Neural cell (in vitro differentiated cells): Measurements from ENCODE around the gene HSPA1A. TPM values are rescaled to one million over a fixed set of nuclear protein-coding genes. Genes with fewer than 3 reads are reported as not detected.

Experiments
- H2AFZ ChIP-seq: fragments of 200-600, 300-800 bp; sonication (generic), shearing (Covaris generic); 2 replicates; pipeline ENCODE4 v1.6.0; 2014; ENCODE audit warnings: low read depth, mild to moderate bottlenecking, antibody characterized with exemption, low read length, moderate library complexity
- H3F3A ChIP-seq: fragments of 200-600 bp; shearing (Covaris generic); 2 replicates; pipeline ENCODE4 v1.6.1; 2016; ENCODE audit warnings: mild to moderate bottlenecking, moderate library complexity, mixed read lengths, antibody characterized with exemption, low read length; ENCODE audit not compliant: insufficient read depth, poor library complexity, severe bottlenecking
- H3K27ac ChIP-seq: fragments of 200-600, 300-800 bp; sonication (generic), shearing (Covaris generic); 2 replicates; pipeline ENCODE4 v1.5.1; 2014; ENCODE audit warnings: mild to moderate bottlenecking, low read length, moderate library complexity
- H3K27me3 ChIP-seq: fragments of 300-800, 200-600 bp; sonication (generic), shearing (Covaris generic); 2 replicates; pipeline ENCODE4 v1.6.0; 2014; ENCODE audit warnings: mild to moderate bottlenecking, low read depth, low read length, moderate library complexity; ENCODE audit not compliant: insufficient read depth
- H3K36me3 ChIP-seq: fragments of 300-800, 200-600 bp; sonication (generic), shearing (Covaris generic); 2 replicates; pipeline ENCODE4 v1.5.1; 2014; ENCODE audit warnings: mild to moderate bottlenecking, antibody characterized with exemption, low read length, moderate library complexity; ENCODE audit not compliant: insufficient read depth
- H3K4me2 ChIP-seq: fragments of 300-800, 200-600 bp; sonication (generic), shearing (Covaris generic); 2 replicates; pipeline ENCODE4 v1.6.0; 2014; ENCODE audit warnings: mild to moderate bottlenecking, low read length
- H3K4me3 ChIP-seq: fragments of 300-800, 200-600 bp; sonication (generic), shearing (Covaris generic); 2 replicates; pipeline ENCODE4 v1.5.1; 2014; ENCODE audit warnings: mild to moderate bottlenecking, low read length, moderate library complexity
- H3K79me2 ChIP-seq: fragments of 200-600 bp; shearing (Covaris generic); replicated peaks from 2 replicates; pipeline ENCODE4 v1.6.0; 2014; ENCODE audit warnings: mild to moderate bottlenecking, low read length, moderate library complexity; ENCODE audit not compliant: insufficient read depth
- H3K9ac ChIP-seq: fragments of 300-800, 200-600 bp; sonication (generic), shearing (Covaris generic); 2 replicates; pipeline ENCODE4 v1.6.1; 2016; ENCODE audit warnings: mild to moderate bottlenecking, low read length, mixed read lengths
- H3K9me2 ChIP-seq: fragments of 200-600 bp; shearing (Covaris generic); 2 replicates; pipeline ENCODE4 v1.6.1; 2016; ENCODE audit warnings: mild to moderate bottlenecking, low read length, mixed read lengths; ENCODE audit not compliant: insufficient read depth
- H3K9me3 ChIP-seq: fragments of 200-600, 300-800 bp; sonication (generic), shearing (Covaris generic); 2 replicates; pipeline ENCODE4 v1.6.1; 2016; ENCODE audit warnings: mild to moderate bottlenecking, mixed run types, low read length, moderate library complexity, mixed read lengths
- H4K20me1 ChIP-seq: fragments of 200-600 bp; shearing (Covaris generic); 2 replicates; pipeline ENCODE4 v1.6.1; 2016; ENCODE audit warnings: mild to moderate bottlenecking, mixed run types; ENCODE audit not compliant: insufficient read depth
- EP300 ChIP-seq: fragments of 450-650 bp; conservative IDR thresholded peaks from 2 replicates; pipeline ENCODE4 v1.6.1; 2014; ENCODE audit warnings: antibody characterized with exemption, mild to moderate bottlenecking, moderate library complexity; ENCODE audit not compliant: poor library complexity, severe bottlenecking
- EZH2 ChIP-seq: fragments of 200-600, 300-800 bp; shearing (Covaris generic), sonication (generic); IDR thresholded peaks from 2 replicates; pipeline ENCODE4 v1.6.1; 2014; ENCODE audit warnings: antibody characterized with exemption, low read length, borderline replicate concordance, mild to moderate bottlenecking; ENCODE audit not compliant: insufficient read depth, poor library complexity, severe bottlenecking
- MXI1 ChIP-seq: fragments of 450-650 bp; conservative IDR thresholded peaks from 2 replicates; pipeline ENCODE4 v1.6.1; 2014; ENCODE audit warnings: antibody characterized with exemption, mild to moderate bottlenecking; ENCODE audit not compliant: poor library complexity, severe bottlenecking
- POLR2AphosphoS5 ChIP-seq: IDR thresholded peaks from 2 replicates; pipeline ENCODE4 v1.6.1; 2012
- RAD21 ChIP-seq: fragments of 450-650 bp; conservative IDR thresholded peaks from 2 replicates; pipeline ENCODE4 v1.6.1; 2014; ENCODE audit warnings: antibody characterized with exemption, mild to moderate bottlenecking, moderate library complexity
- SMC3 ChIP-seq: fragments of 450-650 bp; conservative IDR thresholded peaks from 2 replicates; pipeline ENCODE4 v1.6.1; 2014; ENCODE audit warnings: antibody characterized with exemption, mild to moderate bottlenecking, moderate library complexity; ENCODE audit not compliant: poor library complexity
- TAF1 ChIP-seq: IDR thresholded peaks from 2 replicates; pipeline ENCODE4 v1.6.1; 2012; ENCODE audit warnings: low read depth
- polyA plus RNA-seq: library from polyadenylated mRNA; depleted of rRNA; stranded (reverse); fragments of >200 nt; gene quantifications from 2 replicates; pipeline ENCODE4 v1.2.3, GENCODE V29; 2014
- TF ChIP-seq, protein P1 (sequence below): fragments of 450-650 bp; IDR thresholded peaks from 2 replicates; pipeline ENCODE4 v1.5.1; 2014; ENCODE audit warnings: antibody characterized with exemption, mild to moderate bottlenecking, moderate library complexity; ENCODE audit not compliant: poor library complexity, severe bottlenecking
- TF ChIP-seq, protein P2 (sequence below): IDR thresholded peaks from 2 replicates; pipeline ENCODE4 v1.6.1; 2012; ENCODE audit warnings: borderline replicate concordance

Gene HSPA1A
- polyA plus RNA-seq, 1 donor from 2014 or later, result 50.9 TPM

DNA sequence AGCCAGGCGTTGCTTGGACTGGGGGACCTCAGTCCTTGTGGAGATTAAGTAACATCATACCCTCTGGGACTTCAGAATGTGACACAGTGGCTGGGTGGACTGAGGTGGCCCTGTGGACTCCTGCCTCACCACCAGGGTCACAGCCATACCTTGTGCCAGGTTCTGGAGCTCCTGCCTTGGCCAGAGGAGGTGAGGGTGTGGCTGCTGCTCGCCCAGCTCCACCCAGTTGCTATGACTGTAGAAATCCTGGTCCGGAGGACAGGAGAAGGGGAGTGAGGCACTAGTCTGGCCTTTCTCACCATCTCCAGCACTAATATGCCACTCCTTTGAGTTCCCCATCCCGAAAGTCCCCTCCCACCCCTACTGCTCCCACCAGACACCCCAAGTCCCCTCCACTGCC is 40.2 kb upstream of the HSPA1A start:
- no peak overlapping the region for H2AFZ ChIP-seq
- H3K9ac ChIP-seq, result no peak overlapping the region
- no peak overlapping the region for H3K4me3 ChIP-seq

DNA sequence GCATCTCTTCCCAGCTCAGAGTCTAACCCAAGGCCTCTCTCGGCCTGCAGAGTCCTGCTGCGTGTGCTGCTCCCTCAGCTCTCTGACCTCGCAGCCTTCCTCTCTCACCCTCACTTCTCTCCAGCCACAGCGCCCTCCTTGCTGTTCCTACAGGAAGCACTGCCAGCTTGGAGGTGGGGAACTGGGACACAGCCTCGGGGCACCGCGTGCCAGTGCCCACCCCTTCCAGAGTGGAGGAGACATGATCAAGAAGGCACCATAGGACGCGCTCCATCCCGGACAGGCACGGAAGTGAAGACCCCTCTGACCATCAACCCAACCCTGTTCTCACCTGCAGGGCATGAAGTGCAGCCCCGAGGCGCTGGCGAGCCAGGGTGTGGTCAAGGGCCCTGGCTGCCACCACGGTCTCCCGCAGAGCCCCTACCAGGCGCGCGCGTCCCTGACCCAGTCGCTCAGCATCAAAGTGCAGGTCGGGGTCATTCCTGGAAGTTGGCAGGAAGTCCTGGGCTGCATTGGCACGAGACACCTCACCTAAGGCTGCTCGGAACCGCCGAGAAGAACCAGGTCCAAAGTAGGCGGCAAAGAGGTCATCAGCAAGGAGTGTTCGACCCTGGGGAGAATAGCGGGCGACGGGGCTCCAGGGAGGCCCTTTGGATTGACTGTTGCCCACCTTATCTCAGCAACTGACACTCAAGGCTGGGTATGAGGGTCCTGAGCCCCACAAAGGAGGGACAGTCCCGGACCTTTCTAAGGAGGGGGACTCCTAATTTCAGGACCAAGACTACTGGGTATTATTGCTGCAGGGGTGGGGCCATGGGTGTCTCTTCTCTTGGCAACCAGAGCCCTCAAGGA is 39.5 kb upstream of the HSPA1A start:
- H3K4me2 ChIP-seq, result no peak overlapping the region
- H3K79me2 ChIP-seq, result no peaks in the 10 kb centered on the region
- no peaks in the 10 kb centered on the region for H3K9me3 ChIP-seq
- no peak overlapping the region for H3K4me3 ChIP-seq
- H2AFZ ChIP-seq, result no peak overlapping the region
- peaks cover 5% of the 10 kb centered on the region for H3K36me3 ChIP-seq
- H3K9ac ChIP-seq, result no peak overlapping the region
- no peaks in the 10 kb centered on the region for H4K20me1 ChIP-seq
- TF ChIP-seq EZH2 (no peak), SMC3 (no peak), MXI1 (no peak), TAF1 (no peak), POLR2AphosphoS5 (no peak), RAD21 (no peak), EP300 (no peak)
- TF ChIP-seq, protein P1, sequence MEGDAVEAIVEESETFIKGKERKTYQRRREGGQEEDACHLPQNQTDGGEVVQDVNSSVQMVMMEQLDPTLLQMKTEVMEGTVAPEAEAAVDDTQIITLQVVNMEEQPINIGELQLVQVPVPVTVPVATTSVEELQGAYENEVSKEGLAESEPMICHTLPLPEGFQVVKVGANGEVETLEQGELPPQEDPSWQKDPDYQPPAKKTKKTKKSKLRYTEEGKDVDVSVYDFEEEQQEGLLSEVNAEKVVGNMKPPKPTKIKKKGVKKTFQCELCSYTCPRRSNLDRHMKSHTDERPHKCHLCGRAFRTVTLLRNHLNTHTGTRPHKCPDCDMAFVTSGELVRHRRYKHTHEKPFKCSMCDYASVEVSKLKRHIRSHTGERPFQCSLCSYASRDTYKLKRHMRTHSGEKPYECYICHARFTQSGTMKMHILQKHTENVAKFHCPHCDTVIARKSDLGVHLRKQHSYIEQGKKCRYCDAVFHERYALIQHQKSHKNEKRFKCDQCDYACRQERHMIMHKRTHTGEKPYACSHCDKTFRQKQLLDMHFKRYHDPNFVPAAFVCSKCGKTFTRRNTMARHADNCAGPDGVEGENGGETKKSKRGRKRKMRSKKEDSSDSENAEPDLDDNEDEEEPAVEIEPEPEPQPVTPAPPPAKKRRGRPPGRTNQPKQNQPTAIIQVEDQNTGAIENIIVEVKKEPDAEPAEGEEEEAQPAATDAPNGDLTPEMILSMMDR, result no peak
- TF ChIP-seq, protein P2, sequence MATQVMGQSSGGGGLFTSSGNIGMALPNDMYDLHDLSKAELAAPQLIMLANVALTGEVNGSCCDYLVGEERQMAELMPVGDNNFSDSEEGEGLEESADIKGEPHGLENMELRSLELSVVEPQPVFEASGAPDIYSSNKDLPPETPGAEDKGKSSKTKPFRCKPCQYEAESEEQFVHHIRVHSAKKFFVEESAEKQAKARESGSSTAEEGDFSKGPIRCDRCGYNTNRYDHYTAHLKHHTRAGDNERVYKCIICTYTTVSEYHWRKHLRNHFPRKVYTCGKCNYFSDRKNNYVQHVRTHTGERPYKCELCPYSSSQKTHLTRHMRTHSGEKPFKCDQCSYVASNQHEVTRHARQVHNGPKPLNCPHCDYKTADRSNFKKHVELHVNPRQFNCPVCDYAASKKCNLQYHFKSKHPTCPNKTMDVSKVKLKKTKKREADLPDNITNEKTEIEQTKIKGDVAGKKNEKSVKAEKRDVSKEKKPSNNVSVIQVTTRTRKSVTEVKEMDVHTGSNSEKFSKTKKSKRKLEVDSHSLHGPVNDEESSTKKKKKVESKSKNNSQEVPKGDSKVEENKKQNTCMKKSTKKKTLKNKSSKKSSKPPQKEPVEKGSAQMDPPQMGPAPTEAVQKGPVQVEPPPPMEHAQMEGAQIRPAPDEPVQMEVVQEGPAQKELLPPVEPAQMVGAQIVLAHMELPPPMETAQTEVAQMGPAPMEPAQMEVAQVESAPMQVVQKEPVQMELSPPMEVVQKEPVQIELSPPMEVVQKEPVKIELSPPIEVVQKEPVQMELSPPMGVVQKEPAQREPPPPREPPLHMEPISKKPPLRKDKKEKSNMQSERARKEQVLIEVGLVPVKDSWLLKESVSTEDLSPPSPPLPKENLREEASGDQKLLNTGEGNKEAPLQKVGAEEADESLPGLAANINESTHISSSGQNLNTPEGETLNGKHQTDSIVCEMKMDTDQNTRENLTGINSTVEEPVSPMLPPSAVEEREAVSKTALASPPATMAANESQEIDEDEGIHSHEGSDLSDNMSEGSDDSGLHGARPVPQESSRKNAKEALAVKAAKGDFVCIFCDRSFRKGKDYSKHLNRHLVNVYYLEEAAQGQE, result no peak
- no peak overlapping the region for H3K27ac ChIP-seq
- H3K27me3 ChIP-seq, result no peaks in the 10 kb centered on the region
- H3K9me2 ChIP-seq, result no peaks in the 10 kb centered on the region
- no peaks in the 10 kb centered on the region for H3F3A ChIP-seq

More for the DNA sequence above, 40.2 kb upstream of the HSPA1A start:
- H3K9me3 ChIP-seq, result no peaks in the 10 kb centered on the region
- H3K27me3 ChIP-seq, result no peaks in the 10 kb centered on the region
- peaks cover 2% of the 10 kb centered on the region for H3K36me3 ChIP-seq
- no peaks in the 10 kb centered on the region for H3K79me2 ChIP-seq
- no peaks in the 10 kb centered on the region for H3K9me2 ChIP-seq
- no peaks in the 10 kb centered on the region for H4K20me1 ChIP-seq
- no peaks in the 10 kb centered on the region for H3F3A ChIP-seq
- H3K4me2 ChIP-seq, result no peak overlapping the region
- H3K27ac ChIP-seq, result no peak overlapping the region
- no peak for TF ChIP-seq TAF1
- TF ChIP-seq, protein P2, result no peak
- TF ChIP-seq RAD21, result no peak
- no peak for TF ChIP-seq EP300
